Tongue (tissue), 2 donors: Measurements from ENCODE around the gene LIN54. TPM values are rescaled to one million over a fixed set of nuclear protein-coding genes. Genes with fewer than 3 reads are reported as not detected.
A peak's percentile ranks its signal among the peaks of the same experiment; 100 is the strongest.
"Not testable (repeated sequence)": the region's sequence is repeated elsewhere in the genome, so short reads cannot be mapped to it uniquely, and the experiment has no call there.

Source experiments
- DNase-seq: peaks from one replicate; pipeline ENCODE4 v3.0.0-alpha.2; 2015
- total RNA-seq: library from RNA; depleted of rRNA; stranded (reverse); fragments of >200 nt; gene quantifications from one replicate; pipeline ENCODE4 v1.2.3, GENCODE V29; 2014

LIN54 gene
- total RNA-seq, 1 donor from 2014 or later, result 20.1 TPM

DNA sequence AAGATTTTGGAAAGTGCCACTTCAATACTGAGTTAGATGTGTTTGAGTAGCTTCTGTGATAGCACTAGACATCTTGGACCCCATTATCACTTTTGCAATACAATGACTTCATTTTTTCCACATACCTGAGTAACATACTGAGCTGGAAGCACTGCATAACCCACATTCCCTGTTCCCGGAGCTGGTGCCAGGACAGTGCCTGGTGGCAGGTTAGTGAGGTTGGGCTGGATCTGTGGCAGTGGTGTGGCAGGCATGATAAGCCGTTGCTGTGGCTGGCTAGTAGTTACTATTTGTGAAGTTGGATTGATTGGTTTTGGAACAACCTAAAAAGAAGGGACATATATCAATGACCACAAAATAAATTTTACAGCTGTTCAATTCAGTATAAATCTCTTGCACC, 71.2 kb downstream of the LIN54 start:
- no peak for DNase-seq

DNA sequence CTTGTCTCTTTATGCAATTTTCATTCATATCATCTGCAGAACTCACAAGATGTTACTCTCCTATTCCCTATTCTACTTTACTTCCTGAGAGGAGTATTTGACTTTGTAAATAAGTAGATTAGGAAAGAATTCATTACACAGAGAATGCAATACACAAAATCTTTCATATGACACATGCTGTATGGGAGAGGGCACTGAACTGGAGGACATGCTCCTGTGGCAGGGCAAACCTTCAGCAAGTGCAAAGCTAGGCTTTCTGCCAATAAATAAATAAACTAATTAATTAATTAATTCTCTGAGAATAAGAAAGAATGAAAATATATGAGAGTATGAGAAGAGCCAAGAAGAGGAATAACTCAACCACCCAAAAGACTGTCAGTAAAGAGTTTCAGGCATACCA, 76.2 kb downstream of the LIN54 start:
- DNase-seq, result no peak

DNA sequence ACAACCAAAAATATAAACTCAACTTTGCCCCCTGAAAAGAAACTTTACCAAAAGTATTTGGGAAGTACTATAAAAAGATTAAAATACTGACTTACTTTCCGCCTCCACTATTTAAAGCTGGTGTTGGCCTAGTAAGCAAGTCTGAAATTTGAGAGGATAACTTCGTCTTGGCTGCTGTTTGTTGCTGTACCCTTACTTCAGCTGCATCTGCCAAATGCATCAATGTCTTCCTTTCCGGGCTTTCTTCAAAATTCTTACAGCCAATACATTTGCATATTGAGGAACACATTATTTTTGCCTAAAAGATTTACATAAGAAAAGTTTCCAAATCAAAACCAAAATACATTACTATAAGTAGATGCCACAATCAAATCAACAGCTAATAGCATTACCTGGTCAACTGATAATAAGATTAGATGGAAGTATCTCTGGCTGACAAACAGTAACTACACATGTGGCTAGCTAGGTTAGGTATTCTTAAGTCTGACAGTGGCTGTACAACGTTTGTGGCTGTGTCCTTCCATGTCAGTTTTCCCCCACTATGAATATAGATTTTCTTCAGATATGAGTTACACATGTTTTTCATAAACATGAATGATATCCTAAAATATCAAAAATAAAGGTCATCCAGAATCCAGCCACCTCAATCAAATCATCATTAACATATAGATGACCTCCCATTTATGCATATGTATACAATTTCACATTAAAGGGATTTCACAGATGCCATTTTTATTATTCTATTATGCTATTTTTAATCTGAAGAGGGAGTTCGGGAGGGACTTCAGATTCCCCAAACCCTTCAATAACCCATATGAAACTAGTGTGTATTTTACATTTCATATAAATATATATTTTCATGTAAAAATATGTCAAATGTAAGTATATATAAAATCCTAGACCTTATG, 79.5 kb downstream of the LIN54 start:
- peak; percentile 32 for DNase-seq

DNA sequence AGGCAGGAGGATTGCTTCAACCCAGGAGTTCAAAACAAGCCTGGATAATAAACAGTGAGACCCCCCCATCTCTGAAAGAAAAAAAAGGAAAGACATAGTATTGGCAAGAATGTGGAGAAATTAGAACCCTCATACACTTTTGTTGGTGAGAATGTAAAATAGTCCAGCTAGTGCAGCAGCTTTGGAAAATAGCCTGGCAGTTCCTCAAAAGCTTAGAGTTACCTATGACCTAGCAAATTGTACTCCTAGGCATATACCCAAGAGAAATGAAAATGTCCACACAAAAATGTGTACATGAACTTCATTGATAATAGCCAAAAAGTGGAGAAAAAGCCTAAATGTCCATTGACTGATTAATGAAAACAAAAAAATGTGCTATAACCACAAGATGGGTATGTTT, 88.8 kb downstream of the LIN54 start:
- no peak for DNase-seq

DNA sequence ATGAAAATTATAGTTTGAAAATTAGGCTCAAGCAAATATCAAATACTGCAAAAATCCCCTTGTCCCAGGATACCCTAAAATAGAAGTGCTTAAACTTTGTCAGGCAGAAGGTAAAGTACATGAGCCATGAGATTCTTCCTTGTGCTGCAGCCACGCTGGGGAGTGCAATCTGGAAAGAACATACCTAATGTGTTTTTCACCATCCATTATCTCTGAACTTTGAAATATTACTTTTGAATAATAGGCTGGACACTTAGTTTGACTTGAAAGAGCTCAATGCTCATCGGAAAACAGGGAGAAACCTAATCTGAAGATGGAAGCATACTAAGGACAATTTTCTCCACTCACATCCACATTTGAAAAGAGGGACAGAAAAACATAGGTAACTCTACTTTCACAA, 91.2 kb downstream of the LIN54 start:
- DNase-seq, result no peak

DNA sequence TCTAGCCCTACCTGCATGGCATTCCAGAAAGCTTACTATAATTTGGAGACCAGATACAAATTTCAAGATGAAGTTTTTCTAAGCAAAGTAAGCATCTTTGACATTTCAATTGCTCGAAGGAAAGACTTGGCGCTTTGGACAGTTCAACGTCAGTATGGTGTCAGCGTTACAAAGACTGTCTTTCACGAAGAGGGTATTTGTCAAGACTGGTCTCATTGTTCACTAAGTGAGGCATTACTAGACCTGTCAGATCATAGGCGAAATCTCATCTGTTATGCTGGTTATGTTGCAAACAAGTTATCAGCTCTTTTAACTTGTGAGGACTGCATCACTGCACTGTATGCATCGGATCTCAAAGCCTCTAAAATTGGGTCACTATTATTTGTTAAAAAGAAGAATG, 92.5 kb downstream of the LIN54 start:
- no peak for DNase-seq

DNA sequence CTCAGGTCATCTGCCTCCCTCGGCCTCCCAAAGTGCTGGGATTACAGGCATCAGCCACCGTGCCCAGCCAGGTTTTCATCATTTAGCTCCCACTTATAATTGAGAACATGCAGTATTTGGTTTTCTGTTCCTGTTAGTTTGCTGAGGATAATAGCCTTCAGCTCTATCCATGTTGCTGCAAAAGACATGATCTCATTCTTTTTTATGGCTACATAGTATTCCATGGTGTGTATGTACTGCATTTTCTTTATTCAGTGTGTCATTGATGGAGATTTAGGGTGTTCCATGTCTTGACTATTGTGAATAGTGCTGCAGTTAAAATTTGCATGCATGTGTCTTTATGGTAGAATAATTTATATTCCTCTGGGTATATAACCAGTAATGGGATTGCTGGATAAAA, 96.7 kb downstream of the LIN54 start:
- DNase-seq, result not testable (repeated sequence)

DNA sequence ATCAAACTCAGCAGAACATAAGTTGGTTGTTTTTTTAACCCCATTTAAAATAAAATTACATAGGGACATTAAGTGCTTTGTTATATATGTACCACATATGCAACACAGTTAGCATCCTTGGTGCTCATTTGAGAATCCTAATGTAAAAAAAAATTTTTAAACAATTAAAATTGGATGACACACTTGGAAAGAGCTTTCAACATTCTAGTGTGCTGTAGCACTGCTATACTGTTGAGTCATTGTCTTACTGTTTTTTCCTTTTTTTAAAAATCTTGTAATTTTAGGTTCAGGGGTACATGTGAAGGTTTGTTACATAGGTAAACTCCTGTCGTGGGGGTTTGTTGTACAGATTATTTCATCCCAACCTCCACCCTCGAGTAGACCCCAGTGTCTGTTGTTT, 97.3 kb downstream of the LIN54 start:
- DNase-seq, result no peak

DNA sequence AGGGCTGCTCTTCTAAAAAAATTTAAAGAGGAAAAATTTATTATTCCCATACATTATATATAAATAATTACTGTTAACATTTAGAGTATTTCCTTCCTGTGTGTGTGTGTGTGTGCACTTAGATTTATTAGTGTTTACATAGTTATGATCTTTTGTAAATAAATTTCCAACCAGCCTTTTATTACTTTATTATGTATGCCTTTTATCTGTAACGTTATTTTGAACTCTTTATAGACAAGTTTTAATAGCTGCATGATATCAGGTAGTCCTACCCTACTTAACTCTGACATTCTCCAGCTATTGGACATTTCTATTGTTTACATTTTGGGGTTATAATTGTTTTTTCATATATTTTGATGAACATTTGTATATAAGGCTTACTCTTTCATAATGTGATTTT, 101.3 kb downstream of the LIN54 start:
- DNase-seq, result no peak

DNA sequence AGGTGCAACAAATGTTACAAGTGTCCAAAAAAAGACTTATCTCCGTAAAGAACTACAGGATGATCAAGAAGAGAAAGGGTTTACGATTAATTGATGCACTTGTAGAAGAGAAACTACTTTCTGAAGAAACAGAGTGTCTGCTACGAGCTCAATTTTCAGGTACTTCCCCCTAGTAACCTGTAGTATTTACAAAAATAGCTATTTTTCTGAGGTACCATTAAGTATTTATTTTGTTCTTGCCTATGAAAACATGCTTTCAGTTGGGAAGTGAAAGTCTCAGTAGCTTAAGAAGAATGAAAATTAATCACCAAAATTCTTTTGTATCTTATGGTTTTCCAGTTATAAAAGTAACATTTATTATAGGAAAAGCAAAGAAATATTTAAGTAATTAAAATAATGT, 104.2 kb downstream of the LIN54 start:
- DNase-seq, result no peak

DNA sequence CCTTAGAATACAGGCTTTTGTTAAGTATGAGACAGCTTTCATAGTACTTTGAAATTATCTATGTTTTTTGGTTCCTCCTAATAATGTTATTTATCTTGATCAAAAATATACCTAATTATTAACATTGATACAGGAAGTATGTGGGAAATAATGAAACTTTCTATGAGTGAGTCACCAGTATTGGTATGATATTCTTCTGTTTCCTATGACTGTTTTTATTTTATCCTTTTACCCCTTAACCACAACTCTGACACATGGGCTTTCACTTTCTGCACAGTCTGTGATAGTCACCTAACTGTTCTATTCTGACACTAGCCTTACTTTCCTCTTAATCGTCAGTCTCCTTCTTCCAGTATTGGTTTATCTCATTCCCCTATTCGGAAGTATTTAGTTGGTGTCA, 105.4 kb downstream of the LIN54 start:
- no peak for DNase-seq

DNA sequence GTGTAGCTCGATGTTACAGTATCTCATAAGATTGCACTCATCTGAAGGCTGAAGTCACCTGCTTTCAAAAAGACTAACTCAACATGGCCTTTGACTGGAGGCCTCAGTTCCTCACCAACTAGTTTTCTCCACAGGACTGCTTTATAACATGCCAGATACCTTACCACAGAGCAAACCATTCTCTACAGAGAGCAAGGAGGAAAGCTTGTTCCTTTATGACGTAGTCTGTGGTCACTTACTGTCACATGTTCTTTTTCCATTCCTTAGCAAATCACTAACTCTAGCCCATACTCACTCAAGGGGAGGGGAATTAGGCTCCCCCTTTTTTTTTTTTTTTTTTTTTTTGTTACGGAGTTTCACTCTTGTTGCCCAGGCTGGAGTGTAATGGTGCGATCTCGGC, 106.9 kb downstream of the LIN54 start:
- DNase-seq, result no peak

DNA sequence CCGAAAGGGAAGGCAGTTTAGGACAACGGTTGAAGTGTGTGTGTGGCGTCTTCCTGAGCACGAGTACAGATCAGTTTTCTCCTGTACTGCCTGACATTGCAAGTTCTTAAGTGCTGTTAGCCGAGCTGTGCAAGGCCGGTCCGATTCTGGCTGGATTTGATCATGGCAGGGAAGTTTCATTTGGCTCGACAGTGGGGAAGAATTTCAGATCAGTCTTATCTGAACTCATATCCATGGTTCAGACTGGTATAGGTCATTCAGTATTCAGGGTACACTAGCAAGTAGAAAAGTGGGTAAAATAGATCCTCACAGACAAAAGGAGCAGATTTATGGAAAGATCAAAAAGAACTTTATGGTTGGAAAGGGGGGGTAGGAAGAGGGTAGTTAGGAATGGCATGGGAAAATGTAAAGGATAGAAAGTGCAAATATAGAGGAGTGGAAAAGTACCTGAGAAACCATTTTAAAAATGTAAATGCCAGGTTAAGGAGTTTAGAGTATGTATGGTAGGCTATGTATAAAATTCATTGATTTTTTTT, 109.4 kb downstream of the LIN54 start:
- no peak for DNase-seq

DNA sequence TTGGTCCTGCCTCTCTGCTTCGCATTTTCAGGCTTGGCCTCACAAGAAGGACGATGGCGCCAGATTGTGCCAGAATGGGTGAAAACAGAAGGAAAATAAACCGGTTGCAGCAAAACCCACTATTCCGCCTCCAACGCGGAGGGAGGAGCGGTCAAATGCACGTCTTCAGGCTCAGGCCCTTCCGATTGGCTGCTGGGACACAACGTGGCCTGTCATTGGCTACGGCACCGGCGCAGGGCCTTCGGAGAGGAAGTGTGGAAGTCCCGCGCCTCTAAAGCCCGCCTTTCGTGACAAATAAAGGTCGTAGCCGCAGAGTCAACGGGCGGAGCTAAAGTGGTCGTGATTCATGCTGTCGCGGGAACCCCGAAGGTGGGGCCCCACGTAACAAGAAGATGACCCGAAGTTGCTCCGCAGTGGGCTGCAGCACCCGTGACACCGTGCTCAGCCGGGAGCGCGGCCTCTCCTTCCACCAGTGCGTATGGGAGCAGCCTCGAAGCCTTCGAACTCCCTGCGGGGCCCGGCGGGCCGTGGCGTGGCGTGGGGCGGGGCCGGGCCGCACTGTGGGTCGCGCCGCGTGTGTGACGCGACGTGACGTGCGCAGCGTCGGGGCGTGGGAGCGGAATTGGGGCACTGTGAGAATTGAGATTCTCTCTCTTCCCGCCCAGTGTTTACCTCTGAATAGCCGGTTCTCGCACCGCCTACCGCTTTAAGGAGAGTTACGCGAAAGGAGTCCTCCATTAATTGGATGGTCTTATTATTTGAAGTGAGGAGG, 110.0 kb downstream of the LIN54 start, which contains the start of gene THAP9:
Gene THAP9 (plus strand): TSS at position 325 of the 772 bp plus-strand sequence. CDS start 68 bp downstream, at position 393.
- peak; percentile 100 for DNase-seq

DNA sequence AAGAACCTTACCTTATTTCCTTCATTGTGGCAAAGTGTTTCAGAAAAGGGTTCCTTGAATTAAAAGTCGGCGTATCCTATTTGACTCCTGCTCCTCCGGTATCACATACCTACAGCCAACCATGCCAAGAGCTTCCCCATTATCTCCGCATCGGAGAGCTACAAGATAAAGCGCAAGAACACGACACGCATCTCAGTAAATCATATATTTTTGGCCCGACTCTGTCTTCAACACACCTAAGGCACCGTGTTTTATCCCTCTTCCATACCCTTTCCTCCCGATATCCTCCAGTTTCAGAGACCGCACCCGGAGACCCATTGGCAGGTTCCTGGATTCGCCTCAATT, 110.6 kb downstream of the LIN54 start:
- no peak for DNase-seq

DNA sequence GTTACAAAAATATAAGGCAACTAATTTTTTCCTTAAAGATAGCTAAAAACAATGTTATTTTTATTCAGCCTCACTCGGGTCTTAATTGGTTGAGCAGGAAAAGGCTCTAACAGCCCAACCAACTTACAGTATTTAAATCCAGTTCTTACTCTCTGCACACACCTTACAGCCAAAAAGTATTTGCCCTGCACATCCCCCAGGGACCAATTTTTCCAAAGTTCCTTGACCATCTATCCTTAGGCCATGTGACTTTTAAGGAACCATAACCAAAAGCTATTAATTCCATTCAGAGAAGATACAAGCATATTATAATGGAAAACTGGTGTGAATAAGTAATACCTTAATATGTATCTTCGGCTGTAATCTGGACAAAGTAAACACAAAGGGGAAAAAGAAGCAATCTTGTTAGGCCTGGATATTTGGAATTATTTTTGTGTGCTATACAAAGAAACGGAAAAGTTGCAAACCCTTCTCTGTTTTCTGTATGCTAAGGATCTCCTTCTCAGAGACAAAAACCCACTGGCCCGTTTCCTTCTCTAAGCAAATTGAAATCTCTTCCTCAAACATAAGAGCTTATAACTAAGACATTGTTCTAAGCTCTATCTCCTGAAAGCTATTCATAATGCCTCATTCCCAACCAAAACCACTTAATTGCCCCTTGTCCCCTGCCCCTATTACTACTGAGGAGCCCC, 111.1 kb downstream of the LIN54 start:
- peak; percentile 28 for DNase-seq

DNA sequence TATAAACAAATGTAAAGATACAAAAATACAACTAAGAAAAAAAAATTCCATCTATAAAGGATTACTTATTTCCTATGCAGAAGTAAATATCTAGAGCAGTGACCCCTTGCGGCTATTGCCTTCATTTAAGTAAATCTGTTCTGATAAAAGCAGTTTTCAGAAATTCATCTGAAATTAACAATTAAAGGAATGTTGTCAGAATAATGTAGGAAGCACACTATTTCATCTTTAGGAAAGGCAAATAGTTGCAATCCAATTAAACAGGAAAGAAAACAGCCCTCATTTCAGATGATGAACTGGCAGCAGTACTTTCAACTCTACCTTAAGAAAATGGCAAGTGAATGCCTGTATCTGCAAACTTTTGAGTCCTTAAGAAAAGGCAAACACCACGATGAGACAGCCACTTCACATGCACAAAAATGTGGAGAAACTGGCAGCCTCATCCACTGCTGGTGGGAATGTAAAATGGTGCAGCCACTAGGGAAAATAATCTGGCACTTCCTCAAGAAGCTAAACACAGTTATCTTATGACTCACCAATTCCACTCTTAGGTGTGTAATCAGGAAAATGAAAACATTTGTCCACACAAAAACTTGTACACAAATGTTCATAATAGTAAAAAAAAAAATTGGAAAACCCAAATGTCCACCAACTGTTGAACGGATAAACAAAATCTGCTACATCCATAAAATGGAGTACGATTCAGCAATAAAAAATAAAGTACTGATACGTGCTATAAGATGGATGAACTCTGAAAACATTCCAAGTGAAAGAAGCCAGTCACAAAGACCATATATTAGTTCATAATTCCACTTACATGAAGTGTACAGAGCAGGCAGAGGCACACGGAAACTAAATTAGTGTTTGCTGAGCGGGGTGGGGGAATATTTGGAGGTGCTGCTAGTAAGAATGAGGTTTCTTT, 112.0 kb downstream of the LIN54 start:
- peak; percentile 37 for DNase-seq

DNA sequence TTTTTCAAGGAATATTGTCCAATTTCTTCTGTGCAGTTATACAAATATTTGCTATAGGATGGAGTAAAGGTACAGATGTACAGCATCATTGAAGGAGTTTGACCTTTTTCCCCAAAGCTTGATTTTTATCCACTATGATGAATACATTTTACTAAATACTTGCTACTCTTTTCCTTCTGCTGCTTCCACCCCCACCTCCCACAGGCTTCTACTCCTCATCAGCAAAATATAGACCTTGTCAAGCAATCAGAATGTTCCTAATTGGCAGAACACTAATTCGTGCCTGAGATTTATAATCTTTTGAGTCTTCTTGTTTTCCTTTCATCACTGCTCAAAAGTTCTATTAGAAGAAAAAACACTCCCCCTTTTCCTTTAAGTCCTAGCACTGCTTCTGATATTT, 113.9 kb downstream of the LIN54 start:
- DNase-seq, result no peak

DNA sequence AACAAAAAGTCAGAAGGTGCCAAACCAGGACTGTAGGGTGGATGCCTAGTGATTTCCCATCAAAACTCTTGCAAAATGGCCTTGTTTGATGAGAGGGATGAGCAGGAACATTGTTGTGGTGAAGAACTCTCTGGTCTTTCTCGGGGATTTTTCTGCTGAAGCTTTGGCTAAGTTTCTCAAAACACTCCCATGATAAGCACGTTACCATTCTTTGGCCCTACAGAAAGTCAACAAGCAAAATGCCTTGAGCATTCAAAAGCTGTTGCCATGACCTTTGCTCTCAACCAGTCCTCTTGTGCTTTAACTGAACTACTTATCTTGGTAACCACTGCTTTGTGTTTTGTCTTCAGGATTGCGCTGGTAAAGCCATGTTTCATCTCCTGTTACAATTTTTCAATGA, 116.7 kb downstream of the LIN54 start:
- DNase-seq, result no peak

DNA sequence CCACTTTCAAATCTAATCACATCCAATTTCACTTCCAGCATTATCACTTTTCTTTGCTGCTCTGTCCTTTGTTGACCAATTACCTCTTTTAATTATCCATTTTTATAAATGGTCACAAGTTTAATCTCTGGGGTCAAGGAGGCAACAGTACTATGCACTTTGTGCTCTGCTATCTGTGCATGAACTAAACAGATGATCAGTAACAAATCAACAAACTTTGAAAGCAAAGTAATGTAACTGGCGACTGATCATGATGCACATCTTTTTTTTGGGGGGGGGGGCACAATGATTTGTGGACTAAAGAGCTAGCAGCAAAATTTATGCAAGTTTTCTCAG, 118.2 kb downstream of the LIN54 start:
- no peak for DNase-seq

DNA sequence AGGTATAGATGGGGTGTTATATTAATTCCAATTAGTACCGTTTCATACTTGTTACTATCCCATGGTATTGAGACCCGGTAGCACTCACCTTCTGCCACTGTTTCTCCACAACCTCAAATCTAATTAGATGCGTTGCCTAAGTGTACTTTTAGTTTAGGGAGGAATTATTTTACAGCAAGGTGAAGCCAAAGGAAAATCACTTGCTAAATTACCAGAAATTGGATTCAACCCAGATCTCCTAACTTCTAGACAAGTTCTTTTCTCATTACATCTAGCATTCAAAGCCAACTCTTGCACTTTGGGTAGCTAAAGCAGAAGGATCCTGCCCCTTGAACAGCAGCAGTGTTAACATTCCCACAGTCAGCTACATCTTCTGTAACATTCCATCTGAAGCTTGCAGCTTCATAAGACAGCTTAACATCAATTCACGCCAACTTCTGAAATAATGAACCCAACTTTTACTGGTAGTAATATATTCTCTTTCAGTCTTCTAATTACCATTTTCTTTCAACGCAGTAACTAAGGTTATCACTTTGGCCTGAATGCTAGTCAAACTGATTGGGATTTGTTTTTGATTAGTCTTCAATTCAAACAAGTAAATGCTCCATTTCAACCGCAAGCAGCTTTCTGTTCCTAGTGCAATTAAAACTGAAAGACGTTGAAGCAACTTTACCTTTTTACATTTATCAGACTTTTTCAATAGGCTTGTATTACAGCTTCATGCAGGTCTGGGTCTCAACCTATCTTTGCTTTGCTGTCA, 118.7 kb downstream of the LIN54 start:
- DNase-seq, result no peak
